Right lobe of liver (tissue), 6 donors: ENCODE data around the gene ZNF490. TPM values are rescaled to one million over a fixed set of nuclear protein-coding genes. Genes with fewer than 3 reads are reported as not detected.
A peak's percentile ranks its signal among the peaks of the same experiment; 100 is the strongest.
"Not testable (repeated sequence)": the region's sequence is repeated elsewhere in the genome, so short reads cannot be mapped to it uniquely, and the experiment has no call there.

Source experiments
- ATAC-seq, 4 donors: fragments of 200-7000 bp; cut with Tn5 transposase; one replicate each; pipeline ENCODE4 v1.9.1; 2020; ENCODE audit warnings: mild to moderate bottlenecking in 4 of 4, moderate library complexity in 4 of 4
- DNase-seq, 3 donors: peaks; one replicate each; pipeline ENCODE4 v3.0.0-alpha.2; 2020
- H3K27ac ChIP-seq, 3 donors: fragments of 200-600 bp; one replicate each; pipeline ENCODE4 v1.8.0; 2022
- H3K27me3 ChIP-seq, 2 donors: fragments of 200-600 bp; one replicate each; pipeline ENCODE4 v1.8.0; 2022
- H3K36me3 ChIP-seq, 4 donors: fragments of 200-600 bp; sonication (generic) in 1 of 4; one replicate each; pipeline versions ENCODE4 v1.5.1 to v1.8.0; 2017 to 2022; ENCODE audit warnings: control low read depth in 1 of 4
- H3K4me1 ChIP-seq, 4 donors: fragments of 200-600 bp; sonication (generic) in 1 of 4; one replicate each; pipeline versions ENCODE4 v1.5.1 to v1.8.0; 2017 to 2022; ENCODE audit warnings: control low read depth in 1 of 4
- H3K4me3 ChIP-seq, 3 donors: fragments of 200-600 bp; one replicate each; pipeline ENCODE4 v1.8.0; 2022
- H3K9me3 ChIP-seq, 4 donors: fragments of 200-600 bp; sonication (generic) in 1 of 4; one replicate each; pipeline versions ENCODE4 v1.5.1 to v1.8.0; 2017 to 2022; ENCODE audit warnings: control low read depth in 1 of 4
- POLR2A ChIP-seq: fragments of 450-650 bp; IDR thresholded peaks from one replicate; pipeline ENCODE4 v1.6.1; 2017; ENCODE audit warnings: antibody characterized with exemption, mild to moderate bottlenecking
- WGBS: methylation state at CpG from one replicate; pipeline ENCODE4 v1.1.6; 2018; ENCODE audit warnings: low coverage, low lambda C conversion rate; ENCODE audit not compliant: insufficient coverage; ENCODE audit errors: missing lambda C conversion rate; 5-methylcytosine and 5-hydroxymethylcytosine counted together
- intact Hi-C, 2 donors: fragments of 100-400 bp; cut with DNase I; formaldehyde crosslinking; loops; one replicate each; pipeline versions ENCODE4 v1.11.2 to v1.14.1; 2022
- total RNA-seq, 6 experiments: library from RNA; depleted of rRNA in 2 of 6; stranded (reverse); fragments of >200 nt in 2 of 6; fragmentation: NEBNext Ultra II Directional in 3 of 6; extraction: Animal tissue kit (Norgen Biotek cat#: 25700) in 3 of 6; gene quantifications; one replicate each; pipeline versions ENCODE4 v1.1.0 to v1.2.4, GENCODE V29; 2016 to 2023
- TF ChIP-seq, protein P1 (sequence below), 4 donors: fragments of 200-600 bp in 3 of 4; fragments of 450-650 bp in 1 of 4; IDR thresholded peaks; one replicate each; pipeline versions ENCODE4 v1.5.1 to v1.8.0; 2016 to 2022; ENCODE audit warnings: antibody characterized with exemption in 4 of 4, mild to moderate bottlenecking in 2 of 4
- donor health status: DM: no; HTN: yes; CAD: no.
- donor health status: DM: no; HTN: no; CAD: no.
- donor health status: DM: no; HTN: no; CAD: no.
- donor health status: DM: no; HTN: yes; CAD: no.
- donor health status: DM: no; HTN: yes; CAD: no.

Gene ZNF490
- total RNA-seq, 6 experiments from 2014 or later = 3.6 to 7.0 (median 4.3) TPM

DNA sequence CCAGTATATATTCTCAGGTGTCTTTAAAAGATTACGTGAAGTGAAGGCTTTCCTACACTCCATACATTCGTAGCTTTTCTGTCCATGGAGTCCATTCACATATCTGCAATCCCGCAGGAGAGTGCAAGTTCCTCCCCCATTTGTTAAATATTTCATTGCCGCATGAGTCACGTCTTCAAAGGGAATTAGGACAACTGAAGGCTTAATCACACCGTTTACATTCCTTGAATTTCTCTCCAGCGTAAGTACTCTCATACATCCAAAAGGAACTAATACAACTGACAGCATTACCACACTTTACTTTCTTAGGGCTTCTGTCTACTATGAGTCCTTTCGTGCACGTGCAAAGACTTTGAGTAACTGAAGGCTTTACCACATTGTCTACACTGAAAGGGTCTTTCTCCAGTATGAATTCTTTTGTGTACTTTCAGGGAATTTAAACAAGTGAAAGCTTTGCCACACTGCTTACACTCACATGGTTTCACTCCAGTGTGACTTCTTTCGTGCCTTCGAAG, 30.4 kb downstream of the ZNF490 start:
- Histone ChIP-seq H3K36me3 (peaks cover 0 to 28% (median 23%) of the 10 kb centered on the region in 4 donors), H3K4me1 (no peaks in the 10 kb centered on the region), H3K27ac (no peak overlapping the region), H3K27me3 (no peaks in the 10 kb centered on the region), H3K4me3 (no peak overlapping the region), H3K9me3 (peaks cover 0 to 20% (median 10%) of the 10 kb centered on the region in 4 donors)
- no peak for ATAC-seq
- DNase-seq = no peak
- intact Hi-C loops = no loop called here
- no peak for TF ChIP-seq POLR2A
- TF ChIP-seq, protein P1, sequence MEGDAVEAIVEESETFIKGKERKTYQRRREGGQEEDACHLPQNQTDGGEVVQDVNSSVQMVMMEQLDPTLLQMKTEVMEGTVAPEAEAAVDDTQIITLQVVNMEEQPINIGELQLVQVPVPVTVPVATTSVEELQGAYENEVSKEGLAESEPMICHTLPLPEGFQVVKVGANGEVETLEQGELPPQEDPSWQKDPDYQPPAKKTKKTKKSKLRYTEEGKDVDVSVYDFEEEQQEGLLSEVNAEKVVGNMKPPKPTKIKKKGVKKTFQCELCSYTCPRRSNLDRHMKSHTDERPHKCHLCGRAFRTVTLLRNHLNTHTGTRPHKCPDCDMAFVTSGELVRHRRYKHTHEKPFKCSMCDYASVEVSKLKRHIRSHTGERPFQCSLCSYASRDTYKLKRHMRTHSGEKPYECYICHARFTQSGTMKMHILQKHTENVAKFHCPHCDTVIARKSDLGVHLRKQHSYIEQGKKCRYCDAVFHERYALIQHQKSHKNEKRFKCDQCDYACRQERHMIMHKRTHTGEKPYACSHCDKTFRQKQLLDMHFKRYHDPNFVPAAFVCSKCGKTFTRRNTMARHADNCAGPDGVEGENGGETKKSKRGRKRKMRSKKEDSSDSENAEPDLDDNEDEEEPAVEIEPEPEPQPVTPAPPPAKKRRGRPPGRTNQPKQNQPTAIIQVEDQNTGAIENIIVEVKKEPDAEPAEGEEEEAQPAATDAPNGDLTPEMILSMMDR (IDR thresholded peaks at IDR 0.05) = no peak
- 92% methylated on average over 11 of the region's 11 CpGs for WGBS

DNA sequence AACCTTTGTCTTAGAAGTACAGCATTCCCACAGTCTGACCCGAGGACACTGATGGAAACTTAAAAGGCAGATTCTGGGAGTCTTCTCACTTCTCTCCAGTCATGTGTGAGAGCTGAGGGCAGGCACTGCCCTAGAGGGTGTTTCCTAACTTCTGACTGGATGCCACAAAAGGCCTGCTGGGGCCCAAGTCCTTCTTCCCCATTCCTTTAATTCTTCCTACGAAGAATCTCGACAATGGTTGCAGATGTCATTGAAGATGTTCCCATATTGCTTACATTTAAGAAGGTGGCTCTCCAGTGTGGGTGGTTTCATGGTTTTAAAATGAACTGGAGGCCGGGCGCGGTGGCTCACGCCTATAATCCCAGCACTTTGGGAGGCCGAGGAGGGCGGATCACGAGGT, 32.0 kb downstream of the ZNF490 start:
- peaks cover 0 to 28% (median 23%) of the 10 kb centered on the region in 4 donors for H3K36me3 ChIP-seq
- H3K4me1 ChIP-seq = no peaks in the 10 kb centered on the region
- peak in 1 of 3 donors; percentile 12 for DNase-seq
- H3K27me3 ChIP-seq = no peaks in the 10 kb centered on the region
- H3K9me3 ChIP-seq = peaks cover 0 to 20% (median 10%) of the 10 kb centered on the region in 4 donors
- TF ChIP-seq, protein P1 (IDR thresholded peaks at IDR 0.05) = no peak
- TF ChIP-seq POLR2A = no peak
- intact Hi-C loops = no loop called here
- ATAC-seq = no peak
- no peak overlapping the region for H3K27ac ChIP-seq
- 98% methylated on average over 9 of the region's 10 CpGs for WGBS
- no peak overlapping the region for H3K4me3 ChIP-seq

DNA sequence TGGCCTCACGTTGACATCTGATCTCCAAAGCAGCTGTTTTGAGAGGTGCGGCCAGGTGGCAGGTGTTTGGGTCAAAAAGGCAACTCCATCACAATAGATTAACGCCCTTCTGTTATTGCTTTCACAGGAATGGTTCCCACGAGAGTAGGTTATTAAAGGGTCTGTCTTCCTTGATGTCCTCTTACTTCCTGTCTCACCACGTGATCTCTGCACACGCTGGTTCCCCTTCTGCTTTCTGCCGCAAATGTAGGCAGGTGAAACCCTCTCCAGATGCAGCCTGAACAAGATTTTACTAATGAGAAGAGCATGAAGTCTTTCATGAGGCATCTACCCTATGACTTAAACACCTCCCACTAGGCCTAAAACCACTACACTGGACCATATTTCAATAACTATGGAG, 36.6 kb downstream of the ZNF490 start:
- H3K27ac ChIP-seq = no peak overlapping the region
- TF ChIP-seq, protein P1 (IDR thresholded peaks at IDR 0.05) = no peak
- TF ChIP-seq POLR2A = no peak
- H3K36me3 ChIP-seq = no peaks in the 10 kb centered on the region
- H3K4me1 ChIP-seq = no peaks in the 10 kb centered on the region
- WGBS = 51% methylated on average over 7 of the region's 7 CpGs
- intact Hi-C loops = no loop called here
- peak in 2 of 3 donors; percentile 3 to 10 for DNase-seq
- no peaks in the 10 kb centered on the region for H3K27me3 ChIP-seq
- no peaks in the 10 kb centered on the region for H3K9me3 ChIP-seq
- ATAC-seq = no peak
- H3K4me3 ChIP-seq = no peak overlapping the region

DNA sequence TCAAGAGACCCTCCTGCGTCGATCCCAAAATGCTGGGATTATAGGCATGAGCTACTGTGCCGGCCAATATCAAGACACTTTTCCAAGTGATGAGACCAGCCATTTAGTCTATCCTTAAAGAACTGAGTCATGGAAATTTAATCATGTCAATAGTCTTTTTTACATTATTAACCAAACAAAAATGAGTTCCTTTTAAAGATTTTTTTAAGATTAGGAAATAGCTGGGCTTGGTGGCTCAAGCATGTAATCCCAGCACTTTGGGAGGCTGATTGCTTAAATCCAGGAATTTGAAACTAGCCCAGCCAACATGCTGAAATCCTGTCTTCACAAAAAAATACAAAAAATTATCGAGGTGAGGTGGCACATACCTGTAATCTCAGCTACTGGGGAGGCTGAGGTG, 42.7 kb downstream of the ZNF490 start:
- ATAC-seq (no peak), DNase-seq (no peak)
- intact Hi-C loops = loop anchor here (10.0 kb wide), 2 partner anchors 97 to 277 kb away; partner anchors contain the start of genes MAN2B1 (in 1 of the 2) and WDR83 (in 1 of the 2)
- Histone ChIP-seq H3K4me1 (no peaks in the 10 kb centered on the region), H3K27me3 (no peaks in the 10 kb centered on the region), H3K9me3 (no peaks in the 10 kb centered on the region), H3K4me3 (no peak overlapping the region), H3K27ac (no peak overlapping the region), H3K36me3 (no peaks in the 10 kb centered on the region)
- WGBS = 74% methylated on average over 4 of the region's 4 CpGs
- TF ChIP-seq, protein P1 (IDR thresholded peaks at IDR 0.05) = no peak
- TF ChIP-seq POLR2A = no peak

DNA sequence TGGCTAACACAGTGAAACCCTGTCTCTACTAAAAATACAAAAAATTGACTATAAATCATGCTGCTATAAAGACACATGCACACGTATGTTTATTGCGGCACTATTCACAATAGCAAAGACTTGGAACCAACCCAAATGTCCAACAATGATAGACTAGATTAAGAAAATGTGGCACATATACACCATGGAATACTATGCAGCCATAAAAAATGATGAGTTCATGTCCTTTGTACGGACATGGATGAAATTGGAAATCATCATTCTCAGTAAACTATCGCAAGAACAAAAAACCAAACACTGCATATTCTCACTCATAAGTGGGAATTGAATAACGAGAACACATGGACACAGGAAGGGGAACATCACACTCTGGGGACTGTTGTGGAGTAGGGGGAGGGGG, 44.2 kb downstream of the ZNF490 start:
- 85% methylated on average over 3 of the region's 5 CpGs for WGBS
- H3K27ac ChIP-seq, DNase-seq, ATAC-seq, H3K4me3 ChIP-seq, H3K4me1 ChIP-seq, H3K9me3 ChIP-seq, H3K27me3 ChIP-seq, H3K36me3 ChIP-seq: not testable (repeated sequence)
- intact Hi-C loops = loop anchor here (10.0 kb wide), 2 partner anchors 98 to 278 kb away; partner anchors contain the start of genes MAN2B1 (in 1 of the 2) and WDR83 (in 1 of the 2)
